ENCODE results near the gene OSM. TPM values are rescaled to one million over a fixed set of nuclear protein-coding genes. Genes with fewer than 3 reads are reported as not detected.

The OSM gene
- not detected in 2 replicates for total RNA-seq

DNA sequence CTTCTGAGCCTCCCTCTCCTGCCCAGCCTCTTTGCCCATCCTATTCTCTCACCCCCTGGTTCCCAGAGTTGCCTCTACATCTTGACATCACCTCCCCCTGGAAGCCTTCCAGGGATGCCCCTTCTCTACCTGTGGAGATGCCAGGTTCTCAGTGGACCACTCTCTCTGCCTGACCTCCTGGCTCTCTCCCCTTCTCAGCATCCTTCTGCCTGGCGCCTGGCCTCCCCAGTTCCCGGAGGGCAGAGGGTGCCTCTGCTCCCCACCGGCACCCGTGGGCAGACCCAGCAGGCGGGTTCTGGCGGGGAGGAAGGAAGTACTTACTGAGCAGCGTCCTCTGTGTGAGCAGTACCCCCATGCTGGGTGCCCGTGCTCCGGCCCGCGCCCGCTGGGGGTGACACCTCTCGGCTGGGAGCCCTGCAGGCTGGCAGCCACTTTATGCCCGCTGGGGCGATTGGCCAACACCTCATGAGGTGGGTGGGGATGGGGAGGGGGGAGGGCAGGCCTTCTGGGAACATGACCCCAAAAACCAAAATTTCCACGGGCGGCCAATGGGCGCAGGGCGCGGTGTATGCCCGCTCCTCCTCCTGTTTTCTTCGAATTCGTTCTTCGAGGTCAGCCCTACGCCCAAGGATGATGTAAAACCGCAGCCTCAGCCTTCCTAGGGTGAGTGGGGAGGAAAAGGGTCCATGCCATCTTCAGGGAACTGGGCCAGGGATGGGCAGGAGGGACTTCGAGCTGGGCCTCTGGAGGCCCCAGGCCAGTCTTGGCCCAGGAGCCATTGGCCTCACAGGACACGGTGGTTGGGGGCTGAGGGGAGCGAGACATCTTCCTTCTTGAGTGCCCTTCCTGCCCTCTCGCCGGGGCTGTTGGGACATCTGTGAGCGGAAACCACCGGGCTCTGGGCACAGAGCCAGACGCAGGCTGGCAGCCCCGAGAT lies at the start of gene OSM:
Gene OSM, minus strand, starts transcription at position 407 of the 937 bp plus-strand sequence. Its CDS starts 52 bp downstream, at position 355.

DNA sequence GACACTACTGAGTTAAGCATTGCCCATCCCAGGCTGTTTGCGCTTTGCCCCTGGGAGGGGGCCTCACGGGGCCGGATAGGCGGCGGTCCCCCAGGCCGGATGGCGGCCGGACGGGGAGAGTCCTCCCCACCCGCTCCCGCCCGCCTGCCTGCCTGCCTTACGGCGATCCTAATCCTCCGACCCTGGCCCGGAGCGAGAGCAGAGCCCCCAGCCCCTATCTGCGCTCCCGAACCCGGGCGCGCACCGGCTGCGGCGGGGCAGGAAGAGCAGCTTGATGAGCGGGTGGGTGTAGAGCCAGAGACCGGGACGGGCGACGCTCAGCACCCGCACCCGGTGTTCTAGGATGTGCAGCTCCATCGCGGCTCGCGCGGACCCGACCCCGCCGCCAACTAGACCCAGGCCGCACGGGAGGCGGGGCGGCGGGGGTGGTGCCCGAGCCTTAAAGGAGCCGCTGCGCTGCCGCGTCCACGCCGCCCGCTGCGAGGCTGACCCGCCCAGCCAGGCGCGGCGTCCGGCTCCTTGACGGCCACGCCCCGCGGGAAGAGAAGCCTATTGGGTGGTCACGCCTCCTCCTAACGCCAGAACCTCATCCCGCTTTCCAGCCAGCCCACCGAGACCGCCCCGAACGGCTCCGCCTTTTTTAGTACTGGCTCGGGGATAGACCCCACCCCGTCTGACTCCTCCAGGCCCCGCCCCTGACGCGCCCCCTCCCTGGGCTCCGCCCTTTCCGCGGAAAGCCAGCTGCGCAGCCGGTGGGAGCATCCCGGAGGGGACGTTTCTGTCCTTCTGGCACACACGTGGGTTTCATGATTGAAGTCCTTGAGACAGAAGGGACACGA lies 22.7 kb upstream of the OSM start, which contains the start of gene CASTOR1:
Gene CASTOR1, minus strand, starts transcription at position 365 of the 839 bp plus-strand sequence. Its CDS starts 8 bp downstream, at position 357.

DNA sequence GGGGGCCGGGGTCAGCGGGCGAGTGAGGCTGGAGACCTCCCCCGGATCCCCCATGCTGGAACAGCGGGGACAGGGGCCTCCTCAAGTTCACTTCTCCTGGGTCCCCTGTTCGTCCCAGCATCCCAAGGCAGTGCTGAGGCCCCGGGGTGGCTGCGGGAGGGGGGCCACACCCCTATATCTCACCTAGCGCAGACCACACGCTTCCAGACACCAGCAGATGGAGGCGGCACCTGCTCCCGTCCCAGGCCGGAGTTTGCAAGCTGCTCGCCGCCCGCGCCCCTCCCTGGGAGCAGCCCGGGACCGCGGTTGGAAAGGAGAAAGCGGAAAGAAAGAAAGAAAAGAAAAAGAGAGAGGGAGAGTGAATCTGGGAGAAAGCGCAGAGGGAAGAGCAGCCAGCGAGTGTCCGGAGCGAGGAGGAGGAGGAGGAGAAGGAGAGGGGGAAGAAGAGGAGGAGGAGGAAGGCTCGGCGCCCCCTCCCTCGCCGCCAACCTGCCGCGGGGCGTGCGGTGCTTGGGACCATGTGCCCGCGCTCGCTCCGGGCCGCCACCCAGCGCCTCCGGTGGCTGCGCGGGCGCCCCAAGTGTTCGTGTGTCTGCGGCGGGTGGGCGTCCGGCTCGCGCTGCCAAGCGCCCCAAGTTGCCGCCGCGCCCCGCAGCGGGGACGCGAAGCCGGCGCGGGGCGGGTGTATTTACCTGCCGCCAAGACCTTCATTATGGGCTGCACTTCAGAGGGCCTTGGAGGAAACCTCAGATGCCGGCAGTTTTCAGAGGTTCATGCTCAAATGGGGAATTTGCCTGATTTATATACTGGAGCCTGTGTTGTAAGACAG lies 20.5 kb downstream of the OSM start, which contains the start of gene LIF:
Gene LIF, minus strand, starts transcription at position 775 of the 829 bp plus-strand sequence. Its CDS starts 64 bp downstream, at position 711.

Other genes starting within 250 kb of the OSM start
- 0.51 TPM in 1 of 2 replicates, not detected in the other for gene HORMAD2, start 186.4 kb downstream of the OSM start, total RNA-seq
- 42.5 and 60.8 TPM in 2 replicates for gene LIF, start 20.1 kb downstream of the OSM start, total RNA-seq
- gene CASTOR1, start 22.7 kb upstream of the OSM start, total RNA-seq, result 7.3 and 13.3 TPM in 2 replicates
- gene TBC1D10A, start 60.1 kb upstream of the OSM start, total RNA-seq, result 15.8 and 16.6 TPM in 2 replicates
- 49.6 and 50.7 TPM in 2 replicates for gene SF3A1, start 90.0 kb upstream of the OSM start, total RNA-seq
- 4.6 and 7.0 TPM in 2 replicates for gene CCDC157, start 90.2 kb upstream of the OSM start, total RNA-seq
- gene RNF215, start 120.6 kb upstream of the OSM start, total RNA-seq, result 17.3 and 25.2 TPM in 2 replicates
- gene SEC14L2, start 130.2 kb upstream of the OSM start, total RNA-seq, result 28.3 and 30.3 TPM in 2 replicates
- 15.5 and 75.1 TPM in 2 replicates for gene MTFP1, start 158.9 kb upstream of the OSM start, total RNA-seq
- gene SEC14L3, start 205.2 kb upstream of the OSM start, total RNA-seq, result not detected in 2 replicates
- not detected in 2 replicates for gene SEC14L4, start 238.8 kb upstream of the OSM start, total RNA-seq

Measured in mesangial cell (primary cell).